ENCODE data around the gene ARFGAP3. TPM values are rescaled to one million over a fixed set of nuclear protein-coding genes. Genes with fewer than 3 reads are reported as not detected.

Gene ARFGAP3
- total and polyA plus RNA-seq, 2 experiments from 2014 or later = 53.7 to 89.5 TPM

DNA sequence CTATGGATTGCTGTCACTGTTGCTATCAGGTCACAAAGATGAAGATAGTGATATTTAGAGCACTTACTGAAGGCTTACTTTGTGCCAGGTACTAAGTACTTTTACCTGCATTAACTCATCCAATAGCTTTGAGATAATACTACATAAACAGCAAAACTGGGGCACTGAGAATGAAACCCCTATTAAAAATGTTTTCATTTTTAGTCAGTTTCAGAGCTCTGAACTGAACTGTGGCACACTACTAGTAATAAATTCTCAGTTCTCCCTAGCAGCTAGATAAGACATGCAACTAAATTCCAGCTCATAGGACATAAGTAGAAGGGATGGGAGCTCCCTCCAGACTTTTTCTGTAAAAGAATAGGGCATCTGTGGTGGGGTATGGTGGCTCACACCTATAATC, 24.0 kb downstream of the ARFGAP3 start:
- H3K79me2 ChIP-seq = peaks cover 6% of the 10 kb centered on the region
- H3K9me3 ChIP-seq (ENCODE audit: low read depth) = no peaks in the 10 kb centered on the region
- no peaks in the 10 kb centered on the region for H3K9me2 ChIP-seq (replicated peaks; ENCODE audit: insufficient read depth)
- no peaks in the 10 kb centered on the region for H3K4me1 ChIP-seq (ENCODE audit: insufficient read depth)
- no peak overlapping the region for H3K27ac ChIP-seq
- H3K36me3 ChIP-seq (replicated peaks; ENCODE audit: insufficient read depth, low read depth) = no peaks in the 10 kb centered on the region
- DNase-seq (ENCODE audit: low spot score) = no peak
- no peaks in the 10 kb centered on the region for H3K27me3 ChIP-seq
- H4K20me1 ChIP-seq (ENCODE audit: insufficient read depth, poor library complexity, severe bottlenecking) = peaks cover 12% of the 10 kb centered on the region
- H3K4me3 ChIP-seq = no peak overlapping the region
- no peak for TF ChIP-seq EZH2phosphoT487 (IDR thresholded peaks at IDR 0.05; ENCODE audit: low read depth, severe bottlenecking, unreplicated experiment)
- no peak for TF ChIP-seq EZH2 (IDR thresholded peaks at IDR 0.05; ENCODE audit: borderline replicate concordance)
- TF ChIP-seq, protein P1, sequence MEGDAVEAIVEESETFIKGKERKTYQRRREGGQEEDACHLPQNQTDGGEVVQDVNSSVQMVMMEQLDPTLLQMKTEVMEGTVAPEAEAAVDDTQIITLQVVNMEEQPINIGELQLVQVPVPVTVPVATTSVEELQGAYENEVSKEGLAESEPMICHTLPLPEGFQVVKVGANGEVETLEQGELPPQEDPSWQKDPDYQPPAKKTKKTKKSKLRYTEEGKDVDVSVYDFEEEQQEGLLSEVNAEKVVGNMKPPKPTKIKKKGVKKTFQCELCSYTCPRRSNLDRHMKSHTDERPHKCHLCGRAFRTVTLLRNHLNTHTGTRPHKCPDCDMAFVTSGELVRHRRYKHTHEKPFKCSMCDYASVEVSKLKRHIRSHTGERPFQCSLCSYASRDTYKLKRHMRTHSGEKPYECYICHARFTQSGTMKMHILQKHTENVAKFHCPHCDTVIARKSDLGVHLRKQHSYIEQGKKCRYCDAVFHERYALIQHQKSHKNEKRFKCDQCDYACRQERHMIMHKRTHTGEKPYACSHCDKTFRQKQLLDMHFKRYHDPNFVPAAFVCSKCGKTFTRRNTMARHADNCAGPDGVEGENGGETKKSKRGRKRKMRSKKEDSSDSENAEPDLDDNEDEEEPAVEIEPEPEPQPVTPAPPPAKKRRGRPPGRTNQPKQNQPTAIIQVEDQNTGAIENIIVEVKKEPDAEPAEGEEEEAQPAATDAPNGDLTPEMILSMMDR (IDR thresholded peaks at IDR 0.05; ENCODE audit: poor library complexity) = no peak
- H3K4me2 ChIP-seq = no peak overlapping the region
- no peak overlapping the region for H2AFZ ChIP-seq

DNA sequence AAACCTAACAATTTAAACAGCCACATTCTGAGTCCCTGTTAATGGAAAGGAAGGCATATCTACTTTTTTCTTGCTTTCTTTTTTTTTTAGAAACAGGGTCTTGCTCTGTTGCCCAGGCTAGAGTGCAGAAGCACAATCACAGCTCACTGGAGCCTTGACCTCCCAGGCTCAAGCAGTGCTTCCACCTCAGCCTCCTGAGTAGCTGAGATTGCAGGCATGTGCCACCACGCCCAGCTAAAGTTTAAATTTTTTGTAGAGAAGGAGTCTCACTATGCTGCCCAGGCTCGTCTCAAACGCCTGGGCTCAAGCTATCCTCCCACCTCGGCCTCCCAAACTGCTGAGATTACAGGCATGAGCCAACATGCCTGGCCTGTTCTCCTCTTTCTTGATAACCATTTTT, 25.4 kb downstream of the ARFGAP3 start:
- H3K27me3 ChIP-seq = no peaks in the 10 kb centered on the region
- H4K20me1 ChIP-seq (ENCODE audit: insufficient read depth, poor library complexity, severe bottlenecking) = peaks cover 4% of the 10 kb centered on the region
- TF ChIP-seq, protein P1 (IDR thresholded peaks at IDR 0.05; ENCODE audit: poor library complexity) = no peak
- no peaks in the 10 kb centered on the region for H3K9me3 ChIP-seq (ENCODE audit: low read depth)
- H3K4me2 ChIP-seq = no peak overlapping the region
- H3K9me2 ChIP-seq (replicated peaks; ENCODE audit: insufficient read depth) = no peaks in the 10 kb centered on the region
- no peak overlapping the region for H2AFZ ChIP-seq
- DNase-seq (ENCODE audit: low spot score) = no peak
- H3K4me1 ChIP-seq (ENCODE audit: insufficient read depth) = no peaks in the 10 kb centered on the region
- peaks cover 3% of the 10 kb centered on the region for H3K79me2 ChIP-seq
- WGBS (ENCODE audit: low lambda C conversion rate, missing lambda C conversion rate) = 90% methylated on average over 4 of the region's 4 CpGs
- no peak overlapping the region for H3K27ac ChIP-seq
- no peak overlapping the region for H3K4me3 ChIP-seq
- H3K36me3 ChIP-seq (replicated peaks; ENCODE audit: insufficient read depth, low read depth) = no peaks in the 10 kb centered on the region

DNA sequence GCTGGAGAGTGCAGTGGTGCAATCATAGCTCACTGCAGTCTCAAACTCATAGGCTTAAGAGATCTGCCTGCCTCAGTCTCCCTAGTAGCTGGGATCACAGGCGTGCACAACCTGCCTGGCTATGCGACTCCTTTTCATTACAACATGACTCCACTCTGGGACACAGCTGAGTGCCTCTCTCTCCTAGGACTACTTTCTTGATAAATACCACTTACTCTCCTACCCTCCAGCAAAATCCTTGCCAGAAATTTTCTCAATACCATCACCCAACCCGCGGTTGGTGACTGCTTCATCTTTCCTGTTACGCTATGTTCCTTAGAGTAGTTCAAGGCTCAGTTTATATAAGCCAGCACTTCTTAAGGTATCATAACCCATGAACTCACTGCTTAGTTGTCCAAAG, 26.9 kb downstream of the ARFGAP3 start:
- WGBS (ENCODE audit: low lambda C conversion rate, missing lambda C conversion rate) = 95% methylated on average over 5 of the region's 5 CpGs
- no peaks in the 10 kb centered on the region for H3K36me3 ChIP-seq (replicated peaks; ENCODE audit: insufficient read depth, low read depth)
- TF ChIP-seq EZH2phosphoT487 (IDR thresholded peaks at IDR 0.05; ENCODE audit: low read depth, severe bottlenecking, unreplicated experiment) = no peak
- TF ChIP-seq EZH2 (IDR thresholded peaks at IDR 0.05; ENCODE audit: borderline replicate concordance) = no peak
- TF ChIP-seq, protein P1 (IDR thresholded peaks at IDR 0.05; ENCODE audit: poor library complexity) = no peak

DNA sequence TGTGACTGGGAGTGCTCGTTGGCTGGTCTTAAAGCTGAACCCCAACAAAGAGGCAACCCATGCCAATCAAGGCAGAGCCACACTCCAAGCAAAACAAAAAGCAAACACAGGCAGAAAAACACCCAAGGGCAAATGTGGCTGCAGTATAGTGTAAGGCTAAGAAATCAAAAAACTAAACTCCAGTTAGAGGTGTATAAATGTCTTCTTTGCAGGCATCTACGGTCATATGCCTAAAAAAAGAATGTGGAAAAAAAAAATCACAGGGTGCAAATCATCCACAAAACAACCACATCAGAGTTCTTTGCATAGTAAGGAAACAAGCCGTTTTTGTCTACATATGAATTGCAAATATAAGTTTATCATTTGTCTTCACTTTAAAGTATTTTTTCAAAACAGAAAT, 27.8 kb downstream of the ARFGAP3 start:
- TF ChIP-seq, protein P1 (IDR thresholded peaks at IDR 0.05; ENCODE audit: poor library complexity) = no peak
- TF ChIP-seq EZH2phosphoT487 (IDR thresholded peaks at IDR 0.05; ENCODE audit: low read depth, severe bottlenecking, unreplicated experiment) (no peak), EZH2 (IDR thresholded peaks at IDR 0.05; ENCODE audit: borderline replicate concordance) (no peak)
- no peak for DNase-seq (ENCODE audit: low spot score)
- Histone ChIP-seq H3K4me1 (ENCODE audit: insufficient read depth) (no peaks in the 10 kb centered on the region), H3K4me3 (no peak overlapping the region), H3K9me2 (replicated peaks; ENCODE audit: insufficient read depth) (no peaks in the 10 kb centered on the region), H2AFZ (no peak overlapping the region), H3K79me2 (no peaks in the 10 kb centered on the region), H3K9me3 (ENCODE audit: low read depth) (no peaks in the 10 kb centered on the region), H3K27ac (no peak overlapping the region), H3K36me3 (replicated peaks; ENCODE audit: insufficient read depth, low read depth) (no peaks in the 10 kb centered on the region), H3K4me2 (no peak overlapping the region), H4K20me1 (ENCODE audit: insufficient read depth, poor library complexity, severe bottlenecking) (no peaks in the 10 kb centered on the region), H3K27me3 (no peaks in the 10 kb centered on the region)
- 92% methylated on average over 3 of the region's 3 CpGs for WGBS (ENCODE audit: low lambda C conversion rate, missing lambda C conversion rate)

More for the DNA sequence above, 26.9 kb downstream of the ARFGAP3 start:
- no peaks in the 10 kb centered on the region for H4K20me1 ChIP-seq (ENCODE audit: insufficient read depth, poor library complexity, severe bottlenecking)
- H3K9me3 ChIP-seq (ENCODE audit: low read depth) = no peaks in the 10 kb centered on the region
- H3K79me2 ChIP-seq = no peaks in the 10 kb centered on the region
- H2AFZ ChIP-seq = no peak overlapping the region
- no peak overlapping the region for H3K27ac ChIP-seq
- no peaks in the 10 kb centered on the region for H3K4me1 ChIP-seq (ENCODE audit: insufficient read depth)
- no peaks in the 10 kb centered on the region for H3K27me3 ChIP-seq
- no peaks in the 10 kb centered on the region for H3K9me2 ChIP-seq (replicated peaks; ENCODE audit: insufficient read depth)
- DNase-seq (ENCODE audit: low spot score) = no peak
- H3K4me3 ChIP-seq = no peak overlapping the region
- H3K4me2 ChIP-seq = no peak overlapping the region
